CD14-positive monocyte (primary cell): ENCODE data around the gene SEMA6B. TPM values are rescaled to one million over a fixed set of nuclear protein-coding genes. Genes with fewer than 3 reads are reported as not detected.
"Not testable (repeated sequence)": the region's sequence is repeated elsewhere in the genome, so short reads cannot be mapped to it uniquely, and the experiment has no call there.

Experiments
- DNase-seq, 3 donors: peaks; one replicate each; pipeline ENCODE4 v3.0.0-alpha.2; 2011 to 2022
- H2AFZ ChIP-seq: 2 replicates; pipeline ENCODE4 v1.6.0; 2012; ENCODE audit warnings: mild to moderate bottlenecking, low read depth, low read length, inconsistent platforms; ENCODE audit not compliant: insufficient read depth, poor library complexity, severe bottlenecking
- H3K27ac ChIP-seq, 2 donors: 1 replicate in 1 of 2; 2 replicates in 1 of 2; pipeline ENCODE4 v1.5.1; 2012 to 2013; ENCODE audit warnings: low read length in 2 of 2, control low read depth in 1 of 2, inconsistent platforms in 1 of 2, low read depth in 1 of 2, mild to moderate bottlenecking in 1 of 2
- H3K27me3 ChIP-seq, 2 donors: one replicate each; pipeline versions ENCODE4 v1.6.0 to v1.6.1; 2011 to 2013; ENCODE audit warnings: low read length in 2 of 2; ENCODE audit not compliant: control insufficient read depth in 2 of 2, insufficient read depth in 2 of 2
- H3K36me3 ChIP-seq, 2 donors: replicated peaks in 1 of 2; 1 replicate in 1 of 2; 2 replicates in 1 of 2; pipeline versions ENCODE4 v1.5.1 to v1.6.1; 2012 to 2013; ENCODE audit warnings: low read length in 2 of 2, control low read depth in 1 of 2, inconsistent platforms in 1 of 2, mild to moderate bottlenecking in 1 of 2; ENCODE audit not compliant: insufficient read depth in 2 of 2, control insufficient read depth in 1 of 2
- H3K4me1 ChIP-seq, 2 donors: 1 replicate in 1 of 2; 2 replicates in 1 of 2; pipeline versions ENCODE4 v1.5.1 to v1.6.1; 2012 to 2013; ENCODE audit warnings: low read length in 2 of 2, control low read depth in 1 of 2, inconsistent platforms in 1 of 2, mild to moderate bottlenecking in 1 of 2, moderate library complexity in 1 of 2; ENCODE audit not compliant: insufficient read depth in 2 of 2, control insufficient read depth in 1 of 2
- H3K4me2 ChIP-seq: replicated peaks from 2 replicates; pipeline ENCODE3; 2012; ENCODE audit warnings: low read length, moderate library complexity, mild to moderate bottlenecking; ENCODE audit not compliant: poor library complexity, severe bottlenecking; ENCODE audit errors: extremely low read depth
- H3K4me3 ChIP-seq, 3 experiments: fragments of 200-600 bp in 1 of 3; sonication (generic) in 1 of 3; replicated peaks in 1 of 3; 1 replicate in 2 of 3; 2 replicates in 1 of 3; pipeline ENCODE4 v1.5.1; 2011 to 2013; ENCODE audit warnings: low read length in 3 of 3, mild to moderate bottlenecking in 3 of 3, control low read depth in 2 of 3, low read depth in 2 of 3, inconsistent platforms in 1 of 3, moderate library complexity in 1 of 3
- H3K79me2 ChIP-seq: 2 replicates; pipeline ENCODE4 v1.6.0; 2012; ENCODE audit warnings: mild to moderate bottlenecking, control low read depth, inconsistent platforms, low read length, moderate library complexity; ENCODE audit not compliant: insufficient read depth
- H3K9ac ChIP-seq: 2 replicates; pipeline ENCODE4 v1.6.0; 2017; ENCODE audit warnings: low read length, mild to moderate bottlenecking; ENCODE audit not compliant: insufficient read depth, poor library complexity, severe bottlenecking
- H3K9me3 ChIP-seq, 2 donors: replicated peaks in 1 of 2; 1 replicate in 1 of 2; 2 replicates in 1 of 2; pipeline versions ENCODE4 v1.5.1 to v1.6.1; 2012 to 2013; ENCODE audit warnings: low read length in 2 of 2, control low read depth in 1 of 2; ENCODE audit not compliant: control insufficient read depth in 1 of 2, insufficient read depth in 1 of 2
- H4K20me1 ChIP-seq: 2 replicates; pipeline ENCODE4 v1.6.0; 2012; ENCODE audit warnings: mild to moderate bottlenecking, low read length, control low read depth, moderate library complexity; ENCODE audit not compliant: insufficient read depth
- H3K27ac Mint-ChIP-seq, 7 donors: one replicate each; pipeline ENCODE4 v1.8.0; 2020; ENCODE audit warnings: mild to moderate bottlenecking in 7 of 7, mixed read lengths in 7 of 7, moderate library complexity in 6 of 7, inconsistent platforms in 2 of 7
- H3K27me3 Mint-ChIP-seq, 3 donors: one replicate each; pipeline ENCODE4 v1.8.0; 2021 to 2022; ENCODE audit warnings: low read depth in 3 of 3, mild to moderate bottlenecking in 3 of 3, mixed read lengths in 3 of 3, moderate library complexity in 3 of 3, inconsistent platforms in 1 of 3
- H3K36me3 Mint-ChIP-seq, 2 donors: one replicate each; pipeline ENCODE4 v1.8.0; 2020; ENCODE audit warnings: mixed read lengths in 2 of 2, inconsistent platforms in 1 of 2, mild to moderate bottlenecking in 1 of 2
- H3K4me1 Mint-ChIP-seq: one replicate; pipeline ENCODE4 v1.8.0; 2020; ENCODE audit warnings: mild to moderate bottlenecking, mixed read lengths
- H3K4me3 Mint-ChIP-seq, 2 donors: one replicate each; pipeline ENCODE4 v1.8.0; 2020; ENCODE audit warnings: mild to moderate bottlenecking in 2 of 2, mixed read lengths in 2 of 2, moderate library complexity in 1 of 2
- H3K9me3 Mint-ChIP-seq, 7 donors: one replicate each; pipeline ENCODE4 v1.8.0; 2020 to 2022; ENCODE audit warnings: mixed read lengths in 7 of 7, mild to moderate bottlenecking in 6 of 7, moderate library complexity in 6 of 7, inconsistent platforms in 2 of 7
- WGBS: methylation state at CpG from one replicate; pipeline ENCODE4 v1.1.5; 2013; ENCODE audit warnings: missing lambda C conversion rate; ENCODE audit not compliant: insufficient coverage; 5-methylcytosine and 5-hydroxymethylcytosine counted together
- intact Hi-C, 2 donors: fragments of 100-400 bp; cut with micrococcal nuclease; formaldehyde crosslinking; loops; one replicate each; pipeline versions ENCODE4 v1.15.0 to v1.15.1; 2023
- polyA plus RNA-seq, 3 donors: library from polyadenylated mRNA; depleted of rRNA in 1 of 3; unstranded in 2 of 3; stranded (reverse) in 1 of 3; fragments of 300-500 nt in 2 of 3; fragments of >200 nt in 1 of 3; fragmentation: Illumina TruSeq in 2 of 3; gene quantifications; 1 replicate in 2 of 3; 2 replicates in 1 of 3; pipeline ENCODE4 v1.2.3, GENCODE V29; 2012 to 2021
- TF ChIP-seq, protein P1 (sequence below): fragments of 200-600 bp; IDR thresholded peaks from one replicate; pipeline ENCODE4 v1.8.0; 2022; ENCODE audit warnings: antibody characterized with exemption, mild to moderate bottlenecking

The SEMA6B gene
- polyA plus RNA-seq, 3 donors = 0.12 to 1.6 (median 0.87) TPM

DNA sequence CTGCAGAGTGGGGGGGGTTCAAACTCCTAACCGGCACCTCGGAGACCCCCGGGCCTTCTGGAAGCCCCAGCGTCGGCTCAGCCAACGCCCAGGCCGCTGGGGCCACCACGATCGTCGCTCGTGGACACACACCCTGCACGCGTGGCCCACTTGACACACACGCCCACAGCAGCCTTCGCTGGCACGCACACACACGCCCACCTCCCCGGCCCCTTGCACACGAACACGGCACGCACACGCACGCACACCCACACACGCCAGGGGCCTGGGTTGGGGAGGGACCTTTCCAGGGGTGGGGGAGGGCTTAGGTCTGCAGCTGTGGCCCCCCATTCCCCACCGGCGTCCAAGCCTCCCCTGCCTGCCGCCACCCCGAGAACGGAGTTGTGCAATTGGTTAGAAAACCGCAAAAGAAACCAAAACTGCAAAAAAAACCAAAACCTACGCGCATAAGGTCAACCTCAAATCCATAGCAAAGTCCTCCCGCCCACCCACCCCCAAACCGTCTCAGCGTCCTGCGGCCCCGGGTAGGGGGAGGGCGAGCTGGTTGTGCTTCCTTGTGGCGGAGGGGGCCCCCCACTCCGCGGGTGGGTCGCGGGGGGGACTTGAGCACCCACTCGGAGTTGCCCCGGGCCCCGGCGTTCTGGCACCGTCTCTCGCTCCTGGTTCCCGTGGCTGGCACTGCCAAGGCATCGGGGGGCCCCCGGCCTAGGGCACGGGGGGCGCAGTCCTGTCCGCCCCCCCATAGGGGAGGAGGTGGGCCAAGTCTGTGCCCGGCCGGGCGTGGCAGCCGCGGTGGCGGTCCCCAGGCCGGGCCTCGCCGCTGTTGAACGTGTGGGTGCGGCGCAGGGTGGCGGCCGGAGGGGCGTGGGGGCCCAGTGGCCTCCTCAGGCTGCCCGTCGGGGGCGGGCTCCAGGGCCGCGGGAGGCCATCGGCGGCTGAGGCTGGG lies 16.3 kb downstream of the SEMA6B start:
- peak; percentile 71 to 87 (median 83) for DNase-seq
- WGBS = under 1% methylated on average over 52 of the region's 77 CpGs
- intact Hi-C loops = loop anchor here (5.0 kb wide), 1 partner anchor 94 kb away; the partner anchor contains the start of gene TNFAIP8L1 (in 2 of the 2)
- Histone ChIP-seq H2AFZ (no peak overlapping the region), H3K79me2 (peaks cover 20% of the 10 kb centered on the region), H3K4me3 (peak overlapping the region; percentile 48 to 66 (median 60)), H3K4me1 (peaks cover 65 to 78% of the 10 kb centered on the region in 2 donors), H3K4me2 (peak overlapping the region; percentile 77), H4K20me1 (no peaks in the 10 kb centered on the region), H3K27ac (peak overlapping the region; percentile 92 to 98), H3K9me3 (no peaks in the 10 kb centered on the region), H3K27me3 (no peaks in the 10 kb centered on the region), H3K36me3 (no peaks in the 10 kb centered on the region), H3K9ac (peak overlapping the region; percentile 99)
- TF ChIP-seq, protein P1, sequence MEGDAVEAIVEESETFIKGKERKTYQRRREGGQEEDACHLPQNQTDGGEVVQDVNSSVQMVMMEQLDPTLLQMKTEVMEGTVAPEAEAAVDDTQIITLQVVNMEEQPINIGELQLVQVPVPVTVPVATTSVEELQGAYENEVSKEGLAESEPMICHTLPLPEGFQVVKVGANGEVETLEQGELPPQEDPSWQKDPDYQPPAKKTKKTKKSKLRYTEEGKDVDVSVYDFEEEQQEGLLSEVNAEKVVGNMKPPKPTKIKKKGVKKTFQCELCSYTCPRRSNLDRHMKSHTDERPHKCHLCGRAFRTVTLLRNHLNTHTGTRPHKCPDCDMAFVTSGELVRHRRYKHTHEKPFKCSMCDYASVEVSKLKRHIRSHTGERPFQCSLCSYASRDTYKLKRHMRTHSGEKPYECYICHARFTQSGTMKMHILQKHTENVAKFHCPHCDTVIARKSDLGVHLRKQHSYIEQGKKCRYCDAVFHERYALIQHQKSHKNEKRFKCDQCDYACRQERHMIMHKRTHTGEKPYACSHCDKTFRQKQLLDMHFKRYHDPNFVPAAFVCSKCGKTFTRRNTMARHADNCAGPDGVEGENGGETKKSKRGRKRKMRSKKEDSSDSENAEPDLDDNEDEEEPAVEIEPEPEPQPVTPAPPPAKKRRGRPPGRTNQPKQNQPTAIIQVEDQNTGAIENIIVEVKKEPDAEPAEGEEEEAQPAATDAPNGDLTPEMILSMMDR = no peak
- Mint-ChIP-seq H3K36me3 (peaks cover 2 to 10% of the 10 kb centered on the region in 2 donors), H3K9me3 (peaks cover 2 to 9% (median 6%) of the 10 kb centered on the region in 7 donors), H3K4me3 (peak overlapping the region; percentile 74 to 84), H3K27ac (peak overlapping the region; percentile 97 to 99 (median 98)), H3K27me3 (peaks cover 0 to 8% (median 0%) of the 10 kb centered on the region in 3 donors), H3K4me1 (peaks cover 69% of the 10 kb centered on the region)

DNA sequence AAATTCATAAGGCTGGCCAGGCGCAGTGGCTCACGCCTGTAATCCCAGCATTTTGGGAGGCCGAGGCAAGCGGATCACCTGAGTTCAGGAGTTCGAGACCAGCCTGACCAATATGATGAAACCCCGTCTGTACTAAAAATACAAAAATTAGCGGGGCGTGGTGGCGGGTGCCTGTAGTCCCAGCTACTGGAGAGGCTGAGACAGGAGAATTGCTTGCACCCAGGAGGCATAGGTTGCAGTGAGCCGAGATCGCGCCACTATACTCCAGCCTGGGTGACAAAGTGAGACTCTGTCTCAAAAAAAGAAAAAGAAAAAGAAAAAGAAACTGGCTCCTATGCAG lies 17.7 kb downstream of the SEMA6B start:
- peaks cover 67 to 78% of the 10 kb centered on the region in 2 donors for H3K4me1 ChIP-seq

More for the DNA sequence above, 17.7 kb downstream of the SEMA6B start:
- H3K4me3 ChIP-seq, DNase-seq, H3K36me3 Mint-ChIP-seq, H3K9me3 ChIP-seq, H3K27me3 Mint-ChIP-seq, H3K9me3 Mint-ChIP-seq, H3K36me3 ChIP-seq, H4K20me1 ChIP-seq, H2AFZ ChIP-seq, H3K27me3 ChIP-seq: not testable (repeated sequence)
- Mint-ChIP-seq H3K4me1 (peaks cover 67% of the 10 kb centered on the region), H3K4me3 (peak overlapping the region; percentile 66 to 68), H3K27ac (peak overlapping the region; percentile 97 to 99 (median 98))
- H3K27ac ChIP-seq = peak overlapping the region; percentile 92 to 98
- WGBS = 17% methylated on average over 10 of the region's 12 CpGs
- intact Hi-C loops = loop anchor here (2.0 to 5.0 kb wide), 3 partner anchors 17 to 96 kb away; partner anchors contain the start of genes TNFAIP8L1 (in 2 of the 2) and SEMA6B (in 1 of the 2)
- peak overlapping the region; percentile 77 for H3K4me2 ChIP-seq
- H3K9ac ChIP-seq = peak overlapping the region; percentile 99
- peaks cover 26% of the 10 kb centered on the region for H3K79me2 ChIP-seq
